KOPT-K1 (cell line): Measurements from ENCODE around the gene FAM53C.

ENCODE experiments used
- H3K27ac ChIP-seq: fragments of 200-600 bp; sonication (generic); 2 replicates; pipeline ENCODE4 v1.5.1; 2016; ENCODE audit warnings: antibody characterized with exemption, mild to moderate bottlenecking, low read depth, low read length; ENCODE audit not compliant: poor library complexity, severe bottlenecking
- H3K36me3 ChIP-seq: fragments of 200-600 bp; sonication (generic); 2 replicates; pipeline ENCODE4 v1.5.1; 2017; ENCODE audit warnings: antibody characterized with exemption, mild to moderate bottlenecking, low read length, moderate library complexity; ENCODE audit not compliant: insufficient read depth
- H3K9me3 ChIP-seq: fragments of 200-600 bp; sonication (generic); 2 replicates; pipeline ENCODE4 v1.5.1; 2017; ENCODE audit warnings: antibody characterized with exemption, low read length, mild to moderate bottlenecking; ENCODE audit not compliant: insufficient read depth, poor library complexity, severe bottlenecking

Gene FAM53C

GRCh38 chr5:138339464-138339863 is 1.4 kb downstream of the FAM53C start:
- peak overlapping the region; percentile 87 for H3K27ac ChIP-seq

GRCh38 chr5:138340008-138340407 is 1.9 kb downstream of the FAM53C start:
- Histone ChIP-seq H3K36me3 (peaks cover 36% of the 10 kb centered on the region), H3K27ac (peak overlapping the region; percentile 87), H3K9me3 (no peaks in the 10 kb centered on the region)

More at GRCh38 chr5:138339464-138339863, 1.4 kb downstream of the FAM53C start:
- no peaks in the 10 kb centered on the region for H3K9me3 ChIP-seq
- H3K36me3 ChIP-seq: peaks cover 31% of the 10 kb centered on the region

- peaks cover 80% of the 10 kb centered on the region for H3K36me3 ChIP-seq
These were observed 7.0 kb downstream of the FAM53C start for GRCh38 chr5:138344887-138345622.

GRCh38 chr5:138346889-138347288 is 8.8 kb downstream of the FAM53C start:
- peaks cover 2% of the 10 kb centered on the region for H3K9me3 ChIP-seq
- H3K36me3 ChIP-seq: peaks cover 71% of the 10 kb centered on the region
- H3K27ac ChIP-seq: no peak overlapping the region

More at GRCh38 chr5:138344887-138345622, 7.0 kb downstream of the FAM53C start:
- Histone ChIP-seq H3K27ac (no peak overlapping the region), H3K9me3 (no peaks in the 10 kb centered on the region)

DNA sequence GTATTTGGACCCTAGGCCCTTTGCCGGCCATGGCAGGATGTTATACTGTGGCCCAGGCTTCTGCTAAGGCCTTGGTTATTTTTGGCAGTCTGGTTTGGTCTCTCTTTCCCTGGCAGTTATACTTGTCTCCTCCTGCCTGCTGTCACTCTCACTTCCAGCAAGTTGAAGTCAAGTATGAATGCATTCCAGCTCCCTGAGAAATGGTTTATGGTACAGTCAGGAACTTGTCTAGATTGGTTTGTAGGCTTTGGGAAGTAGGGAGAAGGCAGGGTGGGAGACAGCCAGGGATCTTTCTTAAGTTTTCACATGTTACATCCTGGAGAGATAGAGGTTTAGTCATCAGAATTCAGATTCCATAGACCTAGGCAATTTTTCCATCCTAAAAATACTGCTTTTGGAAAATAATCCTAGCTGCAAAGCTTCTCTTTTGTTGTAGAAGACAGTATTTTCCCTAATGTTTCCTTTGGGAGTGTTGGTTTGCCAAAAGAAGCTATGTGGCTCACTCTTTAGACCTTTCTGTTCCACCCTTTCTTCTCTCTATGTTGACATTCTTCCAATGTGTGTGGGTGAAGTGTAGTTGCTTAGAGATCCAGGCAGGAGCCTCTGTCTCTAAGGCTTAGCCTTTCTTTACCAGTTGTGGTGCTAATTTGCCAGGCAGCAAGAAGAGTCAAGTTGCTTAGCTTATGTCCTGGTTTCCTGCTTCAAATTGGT is 11.9 kb downstream of the FAM53C start:
- H3K9me3 ChIP-seq: peaks cover 6% of the 10 kb centered on the region
- no peak overlapping the region for H3K27ac ChIP-seq
- H3K36me3 ChIP-seq: peaks cover 43% of the 10 kb centered on the region

DNA sequence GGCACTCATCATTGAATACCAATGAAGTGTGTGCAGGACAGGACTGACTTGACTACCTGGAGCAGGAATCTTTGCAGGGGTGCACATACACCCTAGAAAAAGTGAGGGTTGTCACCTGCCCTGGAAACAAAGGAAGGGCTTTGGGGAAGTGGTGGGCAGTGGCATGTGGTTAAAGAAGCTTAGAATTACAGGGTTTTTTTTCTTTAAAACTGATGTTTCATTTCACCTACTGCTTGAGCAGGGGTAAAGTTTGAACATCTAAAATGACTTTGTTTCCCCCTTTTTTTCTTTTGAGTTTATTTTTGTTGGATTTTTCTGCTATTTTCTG is 12.5 kb downstream of the FAM53C start:
- Histone ChIP-seq H3K36me3 (peaks cover 38% of the 10 kb centered on the region), H3K9me3 (peaks cover 6% of the 10 kb centered on the region), H3K27ac (no peak overlapping the region)

GRCh38 chr5:138351056-138351455 is 13.0 kb downstream of the FAM53C start:
- Histone ChIP-seq H3K27ac (no peak overlapping the region), H3K36me3 (peaks cover 33% of the 10 kb centered on the region), H3K9me3 (peaks cover 6% of the 10 kb centered on the region)

DNA sequence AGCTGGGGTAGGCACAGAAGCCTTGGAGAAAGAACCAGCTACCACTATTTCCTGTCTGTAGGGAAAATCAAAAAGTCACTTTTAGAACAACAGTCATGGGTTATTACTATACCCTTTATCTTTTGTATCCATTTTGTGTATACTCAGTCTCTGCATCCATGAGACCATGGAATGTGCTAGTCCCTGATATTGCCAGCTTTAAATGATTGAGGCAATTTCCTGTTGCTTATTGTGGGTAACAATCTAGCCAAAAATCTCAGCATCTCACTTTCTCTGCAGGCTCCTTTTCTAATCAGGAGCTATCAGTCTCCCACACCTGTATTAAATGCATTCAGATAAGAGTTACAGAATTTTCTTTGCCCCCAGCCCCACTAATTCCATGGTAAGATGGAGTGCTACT is 13.5 kb downstream of the FAM53C start:
- Histone ChIP-seq H3K36me3 (peaks cover 28% of the 10 kb centered on the region), H3K27ac (no peak overlapping the region), H3K9me3 (peaks cover 6% of the 10 kb centered on the region)

- Histone ChIP-seq H3K27ac (peak within 1 kb of the TSS; percentile 78), H3K36me3 (peaks cover 21% of the 10 kb centered on the region), H3K9me3 (peaks cover 6% of the 10 kb centered on the region)
These were observed 14.1 kb downstream of the FAM53C start, which contains the start of gene KDM3B for GRCh38 chr5:138352071-138352721. TSS of gene KDM3B (plus strand) at chr5:138352685. CDS start at chr5:138352796, 111 bp downstream.

- H3K27ac ChIP-seq: peak overlapping the region; percentile 78
- peaks cover 14% of the 10 kb centered on the region for H3K36me3 ChIP-seq
- peaks cover 6% of the 10 kb centered on the region for H3K9me3 ChIP-seq
These were observed 14.9 kb downstream of the FAM53C start for GRCh38 chr5:138352722-138353559.

GRCh38 chr5:138353560-138354080 is 15.6 kb downstream of the FAM53C start:
- peak overlapping the region; percentile 78 for H3K27ac ChIP-seq
- H3K9me3 ChIP-seq: peaks cover 6% of the 10 kb centered on the region
- peaks cover 7% of the 10 kb centered on the region; the same call in 1 of the 2 replicates for H3K36me3 ChIP-seq

- H3K27ac ChIP-seq: peak overlapping the region; percentile 78
- H3K36me3 ChIP-seq: no peaks in the 10 kb centered on the region
- peaks cover 6% of the 10 kb centered on the region for H3K9me3 ChIP-seq
These were observed 16.3 kb downstream of the FAM53C start for GRCh38 chr5:138354387-138354786.

DNA sequence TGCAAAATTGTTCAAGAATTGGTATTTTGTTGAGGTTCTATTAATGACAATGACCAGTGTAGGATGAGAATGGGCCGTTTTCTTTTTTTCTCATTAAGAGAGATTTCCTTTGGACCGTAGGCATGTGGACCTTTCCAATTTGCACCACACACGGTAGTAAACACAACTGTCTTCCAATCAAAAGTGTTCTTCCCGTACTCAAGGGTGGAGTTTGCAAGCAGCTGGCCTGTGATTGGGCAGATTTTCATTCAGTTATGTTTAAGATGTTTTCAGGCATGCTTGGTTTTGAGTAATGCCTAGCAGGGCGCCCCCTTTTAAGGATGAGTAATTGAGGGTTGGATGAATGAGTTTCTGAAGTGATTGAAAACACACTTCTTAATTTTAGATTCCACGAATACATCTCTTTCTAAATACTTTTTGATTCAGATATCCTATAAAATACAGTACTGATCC is 16.9 kb downstream of the FAM53C start:
- no peaks in the 10 kb centered on the region for H3K36me3 ChIP-seq
- H3K27ac ChIP-seq: no peak overlapping the region
- H3K9me3 ChIP-seq: peaks cover 6% of the 10 kb centered on the region

DNA sequence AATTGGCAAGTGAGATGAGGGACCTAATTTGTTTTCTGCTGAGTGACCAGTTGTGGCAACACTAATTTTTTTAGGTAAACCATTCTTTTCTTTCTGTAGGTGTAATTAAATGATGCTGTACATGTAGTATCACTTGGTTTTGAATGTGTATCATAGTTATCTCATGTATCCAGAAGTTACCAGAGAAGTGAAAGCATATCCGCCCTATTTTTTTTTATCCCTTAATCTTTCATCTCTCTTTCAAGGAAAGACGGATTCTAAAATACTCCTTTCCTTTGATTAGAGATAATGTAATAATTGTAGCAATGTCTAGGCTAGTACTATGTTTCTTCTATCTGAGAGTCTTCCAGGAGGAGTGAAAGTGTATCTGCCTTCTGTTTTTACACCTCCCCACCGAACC is 21.6 kb downstream of the FAM53C start:
- Histone ChIP-seq H3K27ac (no peak overlapping the region), H3K36me3 (no peaks in the 10 kb centered on the region; the same call in 1 of the 2 replicates), H3K9me3 (no peaks in the 10 kb centered on the region)
